Measurements from ENCODE around the gene FBRS. TPM values are rescaled to one million over a fixed set of nuclear protein-coding genes. Genes with fewer than 3 reads are reported as not detected.

Gene FBRS
- total and polyA plus RNA-seq, 2 of the 13 experiments (the other 11 are each of a cell fraction or from before 2014, with no cell fraction given) = 13.7 to 16.2 TPM

- H3K4me1 ChIP-seq (ENCODE audit: insufficient read depth, low read length) = peaks cover 34% of the 10 kb centered on the region
- DNase-seq (ENCODE audit: low spot score) = no peak
- BruUV-seq (replicated peaks) = no TSS peak
- intact Hi-C loops (cut with micrococcal nuclease; ENCODE audit: unreplicated experiment) = no loop called here
- POLR2A ChIA-PET = interaction anchor here (1.0 to 1.1 kb wide), 2 partner anchors 13 to 74 kb away, joined by 3 read pairs; partner anchors contain the start of genes FBRS and ZNF688
- H3K27ac ChIP-seq (ENCODE audit: extremely low read length, insufficient read depth, low read length) = no peak overlapping the region
- no peak overlapping the region for H2AFZ ChIP-seq (ENCODE audit: low read length)
- FAIRE-seq = no peak
- no peaks in the 10 kb centered on the region for H3K36me3 ChIP-seq (replicated peaks in 1 of 2; ENCODE audit: control insufficient read depth in 1 of 2, insufficient read depth in 2 of 2, low read length in 2 of 2)
- in situ Hi-C loops (cut with HindIII; ENCODE audit: extremely low pct_ligation_motif_present, low pct_unique_long_range_greater_than_20kb) = loop anchor here (25.0 kb wide), 1 partner anchor 558 kb away; the partner anchor contains the start of genes PPP4C, TBX6 and YPEL3
- no peaks in the 10 kb centered on the region; a peak in 1 of 5 replicates for H3K27me3 ChIP-seq (ENCODE audit: control insufficient read depth in 1 of 2, insufficient read depth in 2 of 2, low read length in 2 of 2)
- CTCF ChIA-PET (ENCODE audit: low intra/inter-chr PET ratio, low total read pairs) = no interaction called here
- H3K4me2 ChIP-seq (ENCODE audit: low read depth, low read length) = no peak overlapping the region
- no peak overlapping the region for H3K9ac ChIP-seq (ENCODE audit: insufficient read depth, low read depth, low read length)
- H3K4me3 ChIP-seq (replicated peaks in 1 of 3; ENCODE audit: insufficient read depth in 1 of 3, low read depth in 2 of 3, low read length in 3 of 3) = no peak overlapping the region
- H3K79me2 ChIP-seq (ENCODE audit: insufficient read depth, low read length) = no peaks in the 10 kb centered on the region
- no peak for ATAC-seq
- TF ChIP-seq BRD4 (CRISPR knock-in tag; IDR thresholded peaks at IDR 0.05) (no peak), HNRNPH1 (optimal IDR thresholded peaks at IDR 0.05; ENCODE audit: low read depth, low read length) (no peak), ZNF343 (CRISPR knock-in tag; IDR thresholded peaks at IDR 0.05) (0 out of 2 replicates have a peak, but pooled peaks have one; percentile 28), SRF (IDR thresholded peaks at IDR 0.05; ENCODE audit: low read depth, low read length) (peak; percentile 81), CEBPB (IDR thresholded peaks at IDR 0.05; ENCODE audit: borderline replicate concordance, low read depth, low read length) (no peak), GABPB1 (CRISPR knock-in tag; IDR thresholded peaks at IDR 0.05) (no peak)
- TF ChIP-seq, protein P1, sequence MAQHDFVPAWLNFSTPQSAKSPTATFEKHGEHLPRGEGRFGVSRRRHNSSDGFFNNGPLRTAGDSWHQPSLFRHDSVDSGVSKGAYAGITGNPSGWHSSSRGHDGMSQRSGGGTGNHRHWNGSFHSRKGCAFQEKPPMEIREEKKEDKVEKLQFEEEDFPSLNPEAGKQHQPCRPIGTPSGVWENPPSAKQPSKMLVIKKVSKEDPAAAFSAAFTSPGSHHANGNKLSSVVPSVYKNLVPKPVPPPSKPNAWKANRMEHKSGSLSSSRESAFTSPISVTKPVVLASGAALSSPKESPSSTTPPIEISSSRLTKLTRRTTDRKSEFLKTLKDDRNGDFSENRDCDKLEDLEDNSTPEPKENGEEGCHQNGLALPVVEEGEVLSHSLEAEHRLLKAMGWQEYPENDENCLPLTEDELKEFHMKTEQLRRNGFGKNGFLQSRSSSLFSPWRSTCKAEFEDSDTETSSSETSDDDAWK (CRISPR knock-in tag; IDR thresholded peaks at IDR 0.05) = no peak
- no peaks in the 10 kb centered on the region for H4K20me1 ChIP-seq (ENCODE audit: insufficient read depth, low read length)
- no peaks in the 10 kb centered on the region for H3K9me3 ChIP-seq (ENCODE audit: low read length)
- WGBS (ENCODE audit: low lambda C conversion rate) = 43% methylated on average over 6 of the region's 6 CpGs
Observed at GRCh38 chr16:30645727-30646126, 12.5 kb upstream of the FBRS start.

DNA sequence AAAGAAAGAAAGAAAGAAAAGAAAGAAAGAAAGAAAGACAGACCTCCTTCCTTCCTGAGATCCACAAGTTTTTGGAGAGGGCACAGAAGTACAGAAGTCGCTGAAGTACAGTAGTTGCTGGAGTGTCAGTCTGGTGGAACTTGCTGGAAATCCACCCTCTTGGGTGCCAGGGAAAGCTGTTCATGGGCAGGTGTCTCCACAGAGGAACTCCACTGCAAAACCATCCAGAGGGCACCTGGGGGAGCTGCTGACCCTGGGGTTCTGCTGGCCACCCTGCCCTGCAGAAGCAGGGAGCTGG is 11.0 kb upstream of the FBRS start:
- no peaks in the 10 kb centered on the region for H3K36me3 ChIP-seq (replicated peaks in 1 of 2; ENCODE audit: control insufficient read depth in 1 of 2, insufficient read depth in 2 of 2, low read length in 2 of 2)
- ATAC-seq = no peak
- no peak overlapping the region for H3K9ac ChIP-seq (ENCODE audit: insufficient read depth, low read depth, low read length)
- ChIA-PET CTCF (ENCODE audit: low intra/inter-chr PET ratio, low total read pairs) (no interaction called here), POLR2A (no interaction called here)
- intact Hi-C loops (cut with micrococcal nuclease; ENCODE audit: unreplicated experiment) = no loop called here
- no peak for FAIRE-seq
- in situ Hi-C loops (cut with HindIII; ENCODE audit: extremely low pct_ligation_motif_present, low pct_unique_long_range_greater_than_20kb) = loop anchor here (25.0 kb wide), 1 partner anchor 560 kb away; the partner anchor contains the start of genes PPP4C, TBX6 and YPEL3
- H3K27ac ChIP-seq (ENCODE audit: extremely low read length, insufficient read depth, low read length) = no peak overlapping the region
- H3K9me3 ChIP-seq (ENCODE audit: low read length) = no peaks in the 10 kb centered on the region
- no peak overlapping the region for H3K4me2 ChIP-seq (ENCODE audit: low read depth, low read length)
- BruUV-seq (replicated peaks) = no TSS peak
- H3K4me3 ChIP-seq (replicated peaks in 1 of 3; ENCODE audit: insufficient read depth in 1 of 3, low read depth in 2 of 3, low read length in 3 of 3) = no peak overlapping the region
- peaks cover 4% of the 10 kb centered on the region for H3K79me2 ChIP-seq (ENCODE audit: insufficient read depth, low read length)
- H3K27me3 ChIP-seq (ENCODE audit: control insufficient read depth in 1 of 2, insufficient read depth in 2 of 2, low read length in 2 of 2) = no peaks in the 10 kb centered on the region; a peak in 1 of 5 replicates
- H3K4me1 ChIP-seq (ENCODE audit: insufficient read depth, low read length) = peaks cover 39% of the 10 kb centered on the region
- H4K20me1 ChIP-seq (ENCODE audit: insufficient read depth, low read length) = no peaks in the 10 kb centered on the region
- no peak for DNase-seq (ENCODE audit: low spot score)
- H2AFZ ChIP-seq (ENCODE audit: low read length) = no peak overlapping the region
- 33% methylated on average over 1 of the region's 1 CpG for WGBS (ENCODE audit: low lambda C conversion rate)
- TF ChIP-seq THRA (CRISPR knock-in tag; IDR thresholded peaks at IDR 0.05; ENCODE audit: borderline replicate concordance) (no peak), PREB (CRISPR knock-in tag; IDR thresholded peaks at IDR 0.05) (no peak), ZMYM2 (CRISPR knock-in tag; IDR thresholded peaks at IDR 0.05) (no peak), ZNF264 (CRISPR knock-in tag; IDR thresholded peaks at IDR 0.05) (no peak), ZFAT (CRISPR knock-in tag; conservative IDR thresholded peaks at IDR 0.05) (no peak), STAG1 (CRISPR knock-in tag; IDR thresholded peaks at IDR 0.05) (peak; percentile 35), ZNF124 (CRISPR knock-in tag; IDR thresholded peaks at IDR 0.05) (no peak)
